ENCODE measurements around the gene MED23. TPM values are rescaled to one million over a fixed set of nuclear protein-coding genes. Genes with fewer than 3 reads are reported as not detected.

The MED23 gene
- total RNA-seq, 1 donor from 2014 or later: 38.8 TPM

GRCh38 chr6:131572686-131573415, 55.2 kb downstream of the MED23 start, which contains the start of gene ARG1:
Gene ARG1 (plus strand): TSS chr6:131573226. CDS start chr6:131573283, 57 bp downstream.
- no peaks in the 10 kb centered on the region for H3K36me3 Mint-ChIP-seq (ENCODE audit: unreplicated experiment)
- H3K27me3 Mint-ChIP-seq (ENCODE audit: unreplicated experiment): no peaks in the 10 kb centered on the region
- no peak within 1 kb of the TSS for H3K4me3 Mint-ChIP-seq (ENCODE audit: unreplicated experiment)
- H3K27ac Mint-ChIP-seq (ENCODE audit: unreplicated experiment): no peak within 1 kb of the TSS
- no peak for DNase-seq
- no peaks in the 10 kb centered on the region for H3K4me1 Mint-ChIP-seq (ENCODE audit: low read depth, unreplicated experiment)
- peaks cover 1% of the 10 kb centered on the region for H3K9me3 Mint-ChIP-seq (ENCODE audit: unreplicated experiment)
- TF ChIP-seq, protein P1, sequence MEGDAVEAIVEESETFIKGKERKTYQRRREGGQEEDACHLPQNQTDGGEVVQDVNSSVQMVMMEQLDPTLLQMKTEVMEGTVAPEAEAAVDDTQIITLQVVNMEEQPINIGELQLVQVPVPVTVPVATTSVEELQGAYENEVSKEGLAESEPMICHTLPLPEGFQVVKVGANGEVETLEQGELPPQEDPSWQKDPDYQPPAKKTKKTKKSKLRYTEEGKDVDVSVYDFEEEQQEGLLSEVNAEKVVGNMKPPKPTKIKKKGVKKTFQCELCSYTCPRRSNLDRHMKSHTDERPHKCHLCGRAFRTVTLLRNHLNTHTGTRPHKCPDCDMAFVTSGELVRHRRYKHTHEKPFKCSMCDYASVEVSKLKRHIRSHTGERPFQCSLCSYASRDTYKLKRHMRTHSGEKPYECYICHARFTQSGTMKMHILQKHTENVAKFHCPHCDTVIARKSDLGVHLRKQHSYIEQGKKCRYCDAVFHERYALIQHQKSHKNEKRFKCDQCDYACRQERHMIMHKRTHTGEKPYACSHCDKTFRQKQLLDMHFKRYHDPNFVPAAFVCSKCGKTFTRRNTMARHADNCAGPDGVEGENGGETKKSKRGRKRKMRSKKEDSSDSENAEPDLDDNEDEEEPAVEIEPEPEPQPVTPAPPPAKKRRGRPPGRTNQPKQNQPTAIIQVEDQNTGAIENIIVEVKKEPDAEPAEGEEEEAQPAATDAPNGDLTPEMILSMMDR (IDR thresholded peaks at IDR 0.05; ENCODE audit: partially characterized antibody, unreplicated experiment): no peak

GRCh38 chr6:131568726-131569125, 59.3 kb downstream of the MED23 start:
- no peaks in the 10 kb centered on the region for H3K27me3 Mint-ChIP-seq (ENCODE audit: unreplicated experiment)
- H3K4me1 Mint-ChIP-seq (ENCODE audit: low read depth, unreplicated experiment): no peaks in the 10 kb centered on the region
- DNase-seq: no peak
- no peak overlapping the region for H3K4me3 Mint-ChIP-seq (ENCODE audit: unreplicated experiment)
- TF ChIP-seq, protein P1 (IDR thresholded peaks at IDR 0.05; ENCODE audit: partially characterized antibody, unreplicated experiment): no peak
- H3K27ac Mint-ChIP-seq (ENCODE audit: unreplicated experiment): no peak overlapping the region
- peaks cover 1% of the 10 kb centered on the region for H3K9me3 Mint-ChIP-seq (ENCODE audit: unreplicated experiment)
- H3K36me3 Mint-ChIP-seq (ENCODE audit: unreplicated experiment): no peaks in the 10 kb centered on the region

DNA sequence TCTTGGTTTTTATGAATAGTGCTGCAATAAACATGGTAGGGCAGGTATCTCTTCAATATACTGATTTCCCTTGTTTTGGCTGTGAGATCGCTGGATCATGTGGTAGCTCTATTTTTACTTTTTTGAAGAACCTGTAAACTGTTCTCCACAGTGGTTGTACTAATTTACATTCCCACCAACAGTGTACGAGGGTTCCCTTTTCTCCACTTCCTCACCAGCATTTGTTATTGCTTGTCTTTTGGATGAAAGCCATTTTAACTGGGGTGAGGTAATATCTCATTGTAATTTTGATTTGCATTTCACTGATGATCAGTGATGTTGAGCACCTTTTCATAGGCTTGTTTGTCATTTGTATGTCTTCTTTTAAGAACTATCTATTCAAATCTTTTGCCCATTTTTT, 63.0 kb downstream of the MED23 start:
- Mint-ChIP-seq H3K36me3 (ENCODE audit: unreplicated experiment) (no peaks in the 10 kb centered on the region), H3K27me3 (ENCODE audit: unreplicated experiment) (no peaks in the 10 kb centered on the region)
- TF ChIP-seq, protein P1 (IDR thresholded peaks at IDR 0.05; ENCODE audit: partially characterized antibody, unreplicated experiment): no peak

GRCh38 chr6:131561925-131562707, 65.9 kb downstream of the MED23 start:
- DNase-seq: no peak
- Mint-ChIP-seq H3K4me3 (ENCODE audit: unreplicated experiment) (no peak overlapping the region), H3K9me3 (ENCODE audit: unreplicated experiment) (no peaks in the 10 kb centered on the region), H3K27me3 (ENCODE audit: unreplicated experiment) (no peaks in the 10 kb centered on the region), H3K27ac (ENCODE audit: unreplicated experiment) (no peak overlapping the region), H3K4me1 (ENCODE audit: low read depth, unreplicated experiment) (no peaks in the 10 kb centered on the region), H3K36me3 (ENCODE audit: unreplicated experiment) (no peaks in the 10 kb centered on the region)
- TF ChIP-seq, protein P1 (IDR thresholded peaks at IDR 0.05; ENCODE audit: partially characterized antibody, unreplicated experiment): no peak

More for the DNA sequence above, 63.0 kb downstream of the MED23 start:
- H3K9me3 Mint-ChIP-seq (ENCODE audit: unreplicated experiment): no peaks in the 10 kb centered on the region
- H3K4me1 Mint-ChIP-seq (ENCODE audit: low read depth, unreplicated experiment): no peaks in the 10 kb centered on the region
- H3K27ac Mint-ChIP-seq (ENCODE audit: unreplicated experiment): no peak overlapping the region
- DNase-seq: no peak
- H3K4me3 Mint-ChIP-seq (ENCODE audit: unreplicated experiment): no peak overlapping the region

- Mint-ChIP-seq H3K9me3 (ENCODE audit: unreplicated experiment) (no peaks in the 10 kb centered on the region), H3K4me3 (ENCODE audit: unreplicated experiment) (no peak overlapping the region), H3K27me3 (ENCODE audit: unreplicated experiment) (no peaks in the 10 kb centered on the region), H3K27ac (ENCODE audit: unreplicated experiment) (no peak overlapping the region), H3K4me1 (ENCODE audit: low read depth, unreplicated experiment) (no peaks in the 10 kb centered on the region), H3K36me3 (ENCODE audit: unreplicated experiment) (no peaks in the 10 kb centered on the region)
- no peak for DNase-seq
- TF ChIP-seq, protein P1 (IDR thresholded peaks at IDR 0.05; ENCODE audit: partially characterized antibody, unreplicated experiment): no peak
Measured at GRCh38 chr6:131558922-131559321, 69.1 kb downstream of the MED23 start.

All from glutamatergic neuron (in vitro differentiated cells).